GM23338 (cell line): Measurements from ENCODE around the gene GRAMD4.

ENCODE experiments used
- CREB1 ChIP-seq: fragments of 250-450 bp; sonication (Bioruptor Pico); IDR thresholded peaks from 2 replicates; pipeline ENCODE4 v1.5.0; 2020; ENCODE audit warnings: low read depth, mild to moderate bottlenecking, moderate library complexity
- CTCF ChIP-seq, 2 experiments: fragments of 200-600 bp in 1 of 2; sonication (generic) in 1 of 2; conservative IDR thresholded peaks; 2 replicates each; pipeline versions ENCODE4 v1.5.1 to v1.6.1; 2016 to 2017; ENCODE audit warnings: antibody characterized with exemption in 2 of 2, low read depth in 2 of 2, mild to moderate bottlenecking in 2 of 2, moderate library complexity in 1 of 2
- ETS1 ChIP-seq: IDR thresholded peaks from 2 replicates; pipeline ENCODE4 v1.6.1; 2016; ENCODE audit warnings: antibody characterized with exemption
- EZH2 ChIP-seq: fragments of 200-600 bp; sonication (generic); IDR thresholded peaks from one replicate; pipeline ENCODE4 v1.8.0; 2017; ENCODE audit warnings: antibody characterized with exemption, mild to moderate bottlenecking, low read depth; ENCODE audit not compliant: unreplicated experiment
- EZH2phosphoT487 ChIP-seq: fragments of 200-600 bp; sonication (generic); IDR thresholded peaks from one replicate; pipeline ENCODE4 v1.8.1; 2018; ENCODE audit warnings: antibody characterized with exemption; ENCODE audit not compliant: unreplicated experiment
- JUNB ChIP-seq: IDR thresholded peaks from one replicate; pipeline ENCODE4 v1.6.1; 2016; ENCODE audit warnings: antibody characterized with exemption; ENCODE audit not compliant: unreplicated experiment
- NANOG ChIP-seq: IDR thresholded peaks from 2 replicates; pipeline ENCODE4 v1.6.1; 2016; ENCODE audit warnings: antibody characterized with exemption, borderline replicate concordance
- POLR2AphosphoS5 ChIP-seq: IDR thresholded peaks from 2 replicates; pipeline ENCODE4 v1.6.1; 2016; ENCODE audit warnings: antibody characterized with exemption, low read depth
- REST ChIP-seq: IDR thresholded peaks from one replicate; pipeline ENCODE4 v1.6.1; 2018; ENCODE audit warnings: antibody characterized with exemption; ENCODE audit not compliant: unreplicated experiment
- ZNF331 ChIP-seq: fragments of 250-450 bp; sonication (Bioruptor Pico); IDR thresholded peaks from 2 replicates; pipeline ENCODE4 v1.5.0; 2020; ENCODE audit warnings: low read depth, mild to moderate bottlenecking, moderate library complexity

- TF ChIP-seq CTCF (conservative IDR thresholded peaks at IDR 0.05; ENCODE audit: low read depth in 2 of 2) = no peak
- no peak for TF ChIP-seq POLR2AphosphoS5
- TF ChIP-seq CREB1 (CRISPR knock-in tag) = no peak
- TF ChIP-seq JUNB = no peak
- no peak for TF ChIP-seq EZH2phosphoT487
- no peak for TF ChIP-seq EZH2
- TF ChIP-seq NANOG = no peak
- no peak for TF ChIP-seq ETS1
- no peak for TF ChIP-seq REST
- no peak for TF ChIP-seq ZNF331 (CRISPR knock-in tag)
Measured at GRCh38 chr22:46634011-46634699, 14.0 kb downstream of the GRAMD4 start.
